Activated T-cell treated with anti-CD3 and anti-CD28 coated beads, Interleukin-2, amount 50 U/mL, for 24 hours (primary cell): ENCODE data around the gene PIEZO2.

Source experiments
- DNase-seq: peaks from one replicate; pipeline ENCODE4 v3.0.0-alpha.2; 2020
- H3K27ac Mint-ChIP-seq: 2 replicates; pipeline ENCODE4 v1.8.0; 2020; ENCODE audit warnings: mild to moderate bottlenecking, mixed read lengths
- H3K27me3 Mint-ChIP-seq: 2 replicates; pipeline ENCODE4 v1.8.0; 2020; ENCODE audit warnings: mixed read lengths
- H3K36me3 Mint-ChIP-seq: 2 replicates; pipeline ENCODE4 v1.8.0; 2020; ENCODE audit warnings: low read depth, mixed read lengths
- H3K4me1 Mint-ChIP-seq: 2 replicates; pipeline ENCODE4 v1.8.0; 2020; ENCODE audit warnings: low read depth, mixed read lengths
- H3K4me3 Mint-ChIP-seq: 2 replicates; pipeline ENCODE4 v1.8.0; 2020; ENCODE audit warnings: mild to moderate bottlenecking, moderate library complexity, mixed read lengths
- H3K9me3 Mint-ChIP-seq: 2 replicates; pipeline ENCODE4 v1.8.0; 2020; ENCODE audit warnings: mixed read lengths

PIEZO2 gene

GRCh38 chr18:11160313-11160712, 10.9 kb upstream of the PIEZO2 start:
- Mint-ChIP-seq H3K27me3 (peaks cover 15% of the 10 kb centered on the region), H3K9me3 (no peaks in the 10 kb centered on the region), H3K4me1 (no peaks in the 10 kb centered on the region), H3K4me3 (no peak overlapping the region), H3K27ac (no peak overlapping the region), H3K36me3 (no peaks in the 10 kb centered on the region)
- DNase-seq = no peak

GRCh38 chr18:11159844-11160243, 10.5 kb upstream of the PIEZO2 start:
- H3K4me1 Mint-ChIP-seq = no peaks in the 10 kb centered on the region
- H3K9me3 Mint-ChIP-seq = no peaks in the 10 kb centered on the region
- no peak for DNase-seq
- H3K36me3 Mint-ChIP-seq = no peaks in the 10 kb centered on the region
- H3K27ac Mint-ChIP-seq = no peak overlapping the region
- no peak overlapping the region for H3K4me3 Mint-ChIP-seq
- H3K27me3 Mint-ChIP-seq = peaks cover 17% of the 10 kb centered on the region

- peaks cover 13% of the 10 kb centered on the region for H3K27me3 Mint-ChIP-seq
- DNase-seq = no peak
- H3K4me3 Mint-ChIP-seq = no peak overlapping the region
- H3K9me3 Mint-ChIP-seq = no peaks in the 10 kb centered on the region
- H3K4me1 Mint-ChIP-seq = no peaks in the 10 kb centered on the region
- no peaks in the 10 kb centered on the region for H3K36me3 Mint-ChIP-seq
- H3K27ac Mint-ChIP-seq = no peak overlapping the region
Measured at GRCh38 chr18:11156978-11157377, 7.6 kb upstream of the PIEZO2 start.

GRCh38 chr18:11155034-11155759, 5.8 kb upstream of the PIEZO2 start:
- Mint-ChIP-seq H3K4me1 (no peaks in the 10 kb centered on the region), H3K36me3 (no peaks in the 10 kb centered on the region), H3K27me3 (peaks cover 29% of the 10 kb centered on the region), H3K4me3 (no peak overlapping the region), H3K27ac (no peak overlapping the region), H3K9me3 (no peaks in the 10 kb centered on the region)
- DNase-seq = no peak

- Mint-ChIP-seq H3K9me3 (no peaks in the 10 kb centered on the region), H3K27ac (no peak overlapping the region), H3K4me1 (no peaks in the 10 kb centered on the region), H3K4me3 (no peak overlapping the region), H3K36me3 (no peaks in the 10 kb centered on the region), H3K27me3 (peaks cover 30% of the 10 kb centered on the region)
- no peak for DNase-seq
Measured at GRCh38 chr18:11154368-11154989, 5.1 kb upstream of the PIEZO2 start.

- Mint-ChIP-seq H3K4me1 (no peaks in the 10 kb centered on the region), H3K4me3 (no peak overlapping the region), H3K36me3 (no peaks in the 10 kb centered on the region), H3K27ac (no peak overlapping the region), H3K27me3 (peaks cover 29% of the 10 kb centered on the region), H3K9me3 (no peaks in the 10 kb centered on the region)
- DNase-seq = no peak
Measured at GRCh38 chr18:11153097-11153496, 3.7 kb upstream of the PIEZO2 start.

GRCh38 chr18:11150271-11150615, 874 bp upstream of the PIEZO2 start:
- no peaks in the 10 kb centered on the region for H3K36me3 Mint-ChIP-seq
- H3K9me3 Mint-ChIP-seq = no peaks in the 10 kb centered on the region
- DNase-seq = no peak
- H3K4me1 Mint-ChIP-seq = no peaks in the 10 kb centered on the region
- H3K27ac Mint-ChIP-seq = no peak overlapping the region
- peaks cover 45% of the 10 kb centered on the region for H3K27me3 Mint-ChIP-seq
- no peak overlapping the region for H3K4me3 Mint-ChIP-seq

- H3K27ac Mint-ChIP-seq = no peak overlapping the region
- H3K4me3 Mint-ChIP-seq = no peak overlapping the region
- peaks cover 43% of the 10 kb centered on the region for H3K27me3 Mint-ChIP-seq
- H3K9me3 Mint-ChIP-seq = no peaks in the 10 kb centered on the region
- DNase-seq = no peak
- no peaks in the 10 kb centered on the region for H3K36me3 Mint-ChIP-seq
- no peaks in the 10 kb centered on the region for H3K4me1 Mint-ChIP-seq
Measured at GRCh38 chr18:11148680-11149440, 509 bp downstream of the PIEZO2 start.

GRCh38 chr18:11147962-11148679, 1.2 kb downstream of the PIEZO2 start:
- Mint-ChIP-seq H3K27ac (no peak overlapping the region), H3K9me3 (no peaks in the 10 kb centered on the region), H3K4me3 (no peak overlapping the region), H3K36me3 (no peaks in the 10 kb centered on the region), H3K4me1 (no peaks in the 10 kb centered on the region), H3K27me3 (peaks cover 43% of the 10 kb centered on the region)
- DNase-seq = no peak

GRCh38 chr18:11147371-11147951, 1.9 kb downstream of the PIEZO2 start:
- Mint-ChIP-seq H3K9me3 (no peaks in the 10 kb centered on the region), H3K27ac (no peak overlapping the region), H3K4me3 (no peak overlapping the region), H3K4me1 (no peaks in the 10 kb centered on the region), H3K27me3 (peaks cover 43% of the 10 kb centered on the region), H3K36me3 (no peaks in the 10 kb centered on the region)
- DNase-seq = no peak

GRCh38 chr18:11146947-11147345, 2.4 kb downstream of the PIEZO2 start:
- Mint-ChIP-seq H3K27ac (no peak overlapping the region), H3K9me3 (no peaks in the 10 kb centered on the region), H3K27me3 (peaks cover 41% of the 10 kb centered on the region), H3K4me1 (no peaks in the 10 kb centered on the region), H3K36me3 (no peaks in the 10 kb centered on the region), H3K4me3 (no peak overlapping the region)
- DNase-seq = no peak

- Mint-ChIP-seq H3K9me3 (no peaks in the 10 kb centered on the region), H3K27me3 (peaks cover 37% of the 10 kb centered on the region), H3K4me1 (no peaks in the 10 kb centered on the region), H3K27ac (no peak overlapping the region), H3K4me3 (no peak overlapping the region), H3K36me3 (no peaks in the 10 kb centered on the region)
- no peak for DNase-seq
Measured at GRCh38 chr18:11146238-11146946, 3.0 kb downstream of the PIEZO2 start.

GRCh38 chr18:11145413-11146191, 3.8 kb downstream of the PIEZO2 start:
- Mint-ChIP-seq H3K27ac (no peak overlapping the region), H3K36me3 (no peaks in the 10 kb centered on the region), H3K27me3 (peaks cover 29% of the 10 kb centered on the region), H3K9me3 (no peaks in the 10 kb centered on the region), H3K4me3 (no peak overlapping the region), H3K4me1 (no peaks in the 10 kb centered on the region)
- DNase-seq = no peak
